B cell (primary cell): Measurements from ENCODE around the gene PCSK2. TPM values are rescaled to one million over a fixed set of nuclear protein-coding genes. Genes with fewer than 3 reads are reported as not detected.
A peak's percentile ranks its signal among the peaks of the same experiment; 100 is the strongest.

Experiments used
- ATAC-seq: fragments of 200-7000 bp; cut with Tn5 transposase; one replicate; pipeline ENCODE4 v1.10.0; 2021; ENCODE audit warnings: low read depth, mild to moderate bottlenecking, moderate number of reproducible peaks, moderate library complexity
- CTCF ChIA-PET: fragments of 350-600 bp; sonication (Branson Sonifier 250); formaldehyde crosslinking; loops from one replicate; lab custom pipeline; 2021; ENCODE audit warnings: antibody characterized with exemption, inconsistent platforms; lab: Charles Lee
- POLR2A ChIA-PET: fragments of 350-600 bp; sonication (Branson Sonifier 250); formaldehyde crosslinking; loops from one replicate; lab custom pipeline; 2021; ENCODE audit warnings: antibody characterized with exemption; lab: Charles Lee
- DNase-seq: peaks from one replicate; pipeline ENCODE4 v3.0.0; 2013
- H2AFZ ChIP-seq: 2 replicates; pipeline ENCODE4 v1.6.1; 2012; ENCODE audit warnings: mild to moderate bottlenecking, low read depth, low read length; ENCODE audit not compliant: insufficient read depth, poor library complexity, severe bottlenecking
- H3K27ac ChIP-seq, 2 donors: 1 replicate in 1 of 2; 2 replicates in 1 of 2; pipeline ENCODE4 v1.5.1; 2012 to 2013; ENCODE audit warnings: low read length in 2 of 2, mild to moderate bottlenecking in 2 of 2, moderate library complexity in 1 of 2
- H3K27me3 ChIP-seq, 4 experiments: fragments of 200-600 bp in 1 of 4; sonication (generic) in 1 of 4; replicated peaks in 1 of 4; 1 replicate in 2 of 4; 2 replicates in 2 of 4; pipeline versions ENCODE4 v1.6.1 to v1.7.0; 2013 to 2016; ENCODE audit warnings: low read length in 3 of 4, mild to moderate bottlenecking in 2 of 4, mixed read lengths in 1 of 4, moderate library complexity in 1 of 4; ENCODE audit not compliant: insufficient read depth in 4 of 4, control insufficient read depth in 3 of 4; ENCODE audit errors: control extremely low read depth in 1 of 4
- H3K36me3 ChIP-seq, 2 experiments: replicated peaks in 1 of 2; 1 replicate in 1 of 2; 2 replicates in 1 of 2; pipeline versions ENCODE4 v1.6.1 to v1.7.1; 2013; ENCODE audit warnings: low read length in 1 of 2; ENCODE audit not compliant: insufficient read depth in 2 of 2, control insufficient read depth in 1 of 2; ENCODE audit errors: control extremely low read depth in 1 of 2, extremely low read depth in 1 of 2
- H3K4me1 ChIP-seq, 2 donors: fragments of 200-600 bp in 1 of 2; sonication (generic) in 1 of 2; 1 replicate in 1 of 2; 2 replicates in 1 of 2; pipeline versions ENCODE4 v1.5.1 to v1.6.1; 2013 to 2017; ENCODE audit warnings: low read length in 2 of 2; ENCODE audit not compliant: control insufficient read depth in 2 of 2, insufficient read depth in 2 of 2
- H3K4me2 ChIP-seq: replicated peaks from 2 replicates; pipeline ENCODE3; 2012; ENCODE audit warnings: mild to moderate bottlenecking, low read depth, low read length; ENCODE audit not compliant: poor library complexity, severe bottlenecking
- H3K4me3 ChIP-seq, 5 experiments: fragments of 200-600 bp in 1 of 5; sonication (generic) in 1 of 5; 1 replicate in 3 of 5; 2 replicates in 2 of 5; pipeline versions ENCODE4 v1.5.1 to v1.7.0; 2011 to 2016; ENCODE audit warnings: low read length in 4 of 5, mild to moderate bottlenecking in 4 of 5, low read depth in 2 of 5, control low read depth in 1 of 5, moderate library complexity in 1 of 5; ENCODE audit not compliant: insufficient read depth in 1 of 5; ENCODE audit errors: control extremely low read depth in 1 of 5, extremely low read depth in 1 of 5
- H3K79me2 ChIP-seq: fragments of 200-600 bp; sonication (generic); one replicate; pipeline ENCODE4 v1.6.0; 2016; ENCODE audit warnings: low read length; ENCODE audit not compliant: control insufficient read depth, insufficient read depth
- H3K9ac ChIP-seq: fragments of 200-600 bp; sonication (generic); 2 replicates; pipeline ENCODE4 v1.6.1; 2017; ENCODE audit warnings: mild to moderate bottlenecking, low read length, moderate library complexity
- H3K9me3 ChIP-seq, 3 donors: one replicate each; pipeline versions ENCODE4 v1.6.1 to v1.7.1; 2013; ENCODE audit warnings: low read length in 2 of 3; ENCODE audit not compliant: control insufficient read depth in 2 of 3, insufficient read depth in 1 of 3; ENCODE audit errors: control extremely low read depth in 1 of 3
- H4K20me1 ChIP-seq: 2 replicates; pipeline ENCODE4 v1.6.0; 2012; ENCODE audit warnings: mild to moderate bottlenecking, low read length; ENCODE audit not compliant: insufficient read depth, control insufficient read depth, poor library complexity, severe bottlenecking
- H3K27ac Mint-ChIP-seq: one replicate; pipeline ENCODE4 v1.8.0; 2021; ENCODE audit warnings: mixed read lengths
- H3K27me3 Mint-ChIP-seq: one replicate; pipeline ENCODE4 v1.8.0; 2021; ENCODE audit warnings: mixed read lengths
- H3K4me1 Mint-ChIP-seq: one replicate; pipeline ENCODE4 v1.8.0; 2021; ENCODE audit warnings: mixed read lengths
- H3K4me3 Mint-ChIP-seq: one replicate; pipeline ENCODE4 v1.8.0; 2021; ENCODE audit warnings: mixed read lengths
- H3K9me3 Mint-ChIP-seq: one replicate; pipeline ENCODE4 v1.8.0; 2022; ENCODE audit warnings: mixed read lengths; ENCODE audit not compliant: insufficient read depth
- CTCF ChIP-seq: fragments of 200-600 bp; IDR thresholded peaks from one replicate; pipeline ENCODE4 v1.8.0; 2022; ENCODE audit warnings: antibody characterized with exemption, mild to moderate bottlenecking
- EZH2 ChIP-seq: IDR thresholded peaks from 2 replicates; pipeline ENCODE4 v1.6.1; 2012; ENCODE audit warnings: borderline replicate concordance, low read depth, mild to moderate bottlenecking, moderate library complexity, low read length; ENCODE audit not compliant: insufficient read depth, poor library complexity, severe bottlenecking
- WGBS: methylation state at CpG from one replicate; pipeline ENCODE4 v1.1.5; 2013; ENCODE audit warnings: missing lambda C conversion rate; ENCODE audit not compliant: insufficient coverage; 5-methylcytosine and 5-hydroxymethylcytosine counted together
- intact Hi-C: fragments of 100-400 bp; cut with micrococcal nuclease; formaldehyde crosslinking; loops from one replicate; pipeline ENCODE4 v1.10.0; 2022
- polyA plus RNA-seq: library from polyadenylated mRNA; depleted of rRNA; stranded (reverse); fragments of >200 nt; gene quantifications from 2 replicates; pipeline ENCODE4 v1.2.3, GENCODE V29; 2012
- total RNA-seq, 2 donors: library from RNA; stranded (reverse); fragments of 120-200 nt in 1 of 2; gene quantifications; 1 replicate in 1 of 2; 2 replicates in 1 of 2; pipeline versions ENCODE4 v1.2.3 to v1.2.4, GENCODE V29; 2013 to 2022

The PCSK2 gene
- total and polyA plus RNA-seq, 2 donors (not counting 1 experiment from before 2014, with no cell fraction given) = not detected

DNA sequence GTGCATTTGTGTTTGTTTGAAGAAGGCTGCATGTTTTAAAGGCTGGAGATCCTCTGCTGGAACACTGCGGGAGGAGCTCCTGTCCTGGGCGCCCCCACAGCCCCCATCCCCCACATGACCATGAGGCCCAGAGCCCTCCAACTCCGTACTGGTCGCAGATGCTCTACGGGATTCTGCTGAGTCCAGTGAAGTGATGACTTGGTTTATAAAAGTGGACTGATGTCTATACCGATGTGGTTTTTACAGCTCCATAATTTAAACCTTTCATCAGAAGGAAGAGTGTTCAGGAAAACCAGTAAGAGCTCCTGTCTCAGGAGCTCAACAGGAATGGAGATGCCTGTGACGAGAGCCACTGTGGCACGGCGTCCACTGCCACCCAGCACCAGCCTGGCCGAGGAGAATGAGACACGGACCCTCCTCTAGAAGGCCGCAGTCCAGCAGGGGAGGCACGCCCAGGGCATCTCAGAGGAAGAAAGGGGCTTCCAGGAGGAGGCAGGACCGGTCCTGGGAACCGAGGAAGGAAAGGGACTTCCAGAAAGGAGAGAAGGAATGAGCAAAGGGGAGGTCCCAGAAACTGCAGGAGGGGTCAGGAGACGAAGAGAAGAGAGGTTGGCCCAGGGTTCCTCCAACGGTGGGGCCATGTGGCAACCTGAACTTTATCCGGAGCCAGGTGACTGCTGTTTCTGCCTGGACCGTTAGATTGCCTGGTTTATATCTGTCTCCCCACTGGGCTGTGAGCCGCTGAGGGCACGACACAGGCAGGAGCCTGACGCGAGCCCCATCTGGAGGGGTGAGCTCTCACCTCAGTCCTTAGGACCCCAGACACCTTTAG, 277.4 kb downstream of the PCSK2 start:
- no peak for ATAC-seq
- ChIA-PET POLR2A (interaction anchor here (1.6 kb wide), 1 partner anchor 962 kb away, joined by 4 read pairs; the partner anchor contains the start of gene DZANK1), CTCF (interaction anchor here (0.6 to 3.3 kb wide), 29 partner anchors 8 to 772 kb away, joined by 3 to 22 read pairs (median 4); partner anchors contain the start of genes BFSP1 and RRBP1)
- Mint-ChIP-seq H3K9me3 (no peaks in the 10 kb centered on the region), H3K27me3 (peaks cover 7% of the 10 kb centered on the region), H3K27ac (peak overlapping the region; percentile 37), H3K4me3 (peak overlapping the region; percentile 94), H3K4me1 (peaks cover 13% of the 10 kb centered on the region)
- Histone ChIP-seq H3K79me2 (no peaks in the 10 kb centered on the region), H3K4me1 (peaks cover 9 to 17% of the 10 kb centered on the region in 2 donors), H3K9me3 (no peaks in the 10 kb centered on the region), H3K4me2 (peak overlapping the region; percentile 95), H3K27me3 (no peaks in the 10 kb centered on the region), H3K4me3 (peak overlapping the region in 2 of 5 experiments; percentile 69 to 81), H2AFZ (peak overlapping the region; percentile 82), H4K20me1 (no peaks in the 10 kb centered on the region), H3K27ac (peak overlapping the region in 1 of 2 donors; percentile 51), H3K9ac (peak overlapping the region; percentile 74), H3K36me3 (no peaks in the 10 kb centered on the region)
- intact Hi-C loops = loop anchor here (1.0 to 10.0 kb wide), 5 partner anchors 67 to 633 kb away; partner anchors contain the start of genes DSTN, KAT14 and PET117
- no peak for DNase-seq
- TF ChIP-seq EZH2 (no peak), CTCF (no peak)
- 50% methylated on average over 13 of the region's 23 CpGs for WGBS
